Esophagus squamous epithelium (tissue), 4 donors: ENCODE measurements around the gene TRAPPC6A.

ENCODE experiments used
- CTCF ChIP-seq, 6 experiments: fragments of 450-650 bp in 4 of 6; fragments of 200-600 bp in 2 of 6; sonication (generic) in 2 of 6; IDR thresholded peaks; one replicate each; pipeline ENCODE4 v1.5.1; 2016 to 2019; ENCODE audit warnings: antibody characterized with exemption in 6 of 6, mild to moderate bottlenecking in 4 of 6, moderate library complexity in 4 of 6
- POLR2A ChIP-seq, 4 donors: fragments of 450-650 bp; IDR thresholded peaks; one replicate each; pipeline ENCODE4 v1.6.1; 2017; ENCODE audit warnings: antibody characterized with exemption in 4 of 4, mild to moderate bottlenecking in 4 of 4, moderate library complexity in 3 of 4

- no peak for TF ChIP-seq CTCF (IDR thresholded peaks at IDR 0.05)
- no peak for TF ChIP-seq POLR2A (IDR thresholded peaks at IDR 0.05)
These were observed 64.4 kb downstream of the TRAPPC6A start for GRCh38 chr19:45113628-45114027.
